CD8-positive, alpha-beta memory T cell (primary cell): Measurements from ENCODE around the gene FGF1. TPM values are rescaled to one million over a fixed set of nuclear protein-coding genes. Genes with fewer than 3 reads are reported as not detected.
A peak's percentile ranks its signal among the peaks of the same experiment; 100 is the strongest.

Experiments
- CTCF ChIA-PET: fragments of 350-600 bp; sonication (Branson Sonifier 250); formaldehyde crosslinking; loops from one replicate; lab custom pipeline; 2021; ENCODE audit warnings: antibody characterized with exemption; lab: Charles Lee
- POLR2A ChIA-PET: fragments of 350-600 bp; sonication (Branson Sonifier 250); formaldehyde crosslinking; loops from one replicate; lab custom pipeline; 2021; ENCODE audit warnings: antibody characterized with exemption; lab: Charles Lee
- DNase-seq, 5 donors: peaks; one replicate each; pipeline versions ENCODE4 v3.0.0 to v3.0.0-alpha.2; 2020 to 2022; ENCODE audit warnings: mixed read lengths in 1 of 5
- H3K27ac ChIP-seq: one replicate; pipeline ENCODE4 v1.7.0; 2013; ENCODE audit warnings: low read depth, mild to moderate bottlenecking, low read length, moderate library complexity
- H3K27me3 ChIP-seq: 2 replicates; pipeline ENCODE4 v1.7.0; 2013; ENCODE audit warnings: low read length, mild to moderate bottlenecking; ENCODE audit not compliant: insufficient read depth, poor library complexity, severe bottlenecking
- H3K36me3 ChIP-seq: 2 replicates; pipeline ENCODE4 v1.7.0; 2013; ENCODE audit warnings: mild to moderate bottlenecking, low read length, moderate library complexity; ENCODE audit not compliant: insufficient read depth
- H3K4me1 ChIP-seq: 2 replicates; pipeline ENCODE4 v1.7.0; 2013; ENCODE audit warnings: mild to moderate bottlenecking, low read length, moderate library complexity; ENCODE audit not compliant: insufficient read depth
- H3K4me3 ChIP-seq: 2 replicates; pipeline ENCODE4 v1.7.0; 2013; ENCODE audit warnings: mild to moderate bottlenecking, low read length
- H3K9me3 ChIP-seq: 2 replicates; pipeline ENCODE4 v1.7.0; 2013; ENCODE audit warnings: mild to moderate bottlenecking, low read length
- H3K27ac Mint-ChIP-seq, 8 donors: one replicate each; pipeline ENCODE4 v1.8.0; 2020 to 2021; ENCODE audit warnings: mixed read lengths in 8 of 8, mild to moderate bottlenecking in 6 of 8, inconsistent platforms in 3 of 8, moderate library complexity in 3 of 8
- H3K27me3 Mint-ChIP-seq, 2 donors: one replicate each; pipeline ENCODE4 v1.8.0; 2020 to 2021; ENCODE audit warnings: mixed read lengths in 2 of 2, mild to moderate bottlenecking in 1 of 2, moderate library complexity in 1 of 2
- H3K36me3 Mint-ChIP-seq, 3 donors: one replicate each; pipeline ENCODE4 v1.8.0; 2020 to 2021; ENCODE audit warnings: mixed read lengths in 3 of 3, inconsistent platforms in 1 of 3, mild to moderate bottlenecking in 1 of 3
- H3K4me1 Mint-ChIP-seq, 3 donors: one replicate each; pipeline ENCODE4 v1.8.0; 2020 to 2021; ENCODE audit warnings: mixed read lengths in 3 of 3, inconsistent platforms in 1 of 3, mild to moderate bottlenecking in 1 of 3
- H3K4me3 Mint-ChIP-seq, 7 donors: one replicate each; pipeline ENCODE4 v1.8.0; 2020 to 2021; ENCODE audit warnings: mixed read lengths in 7 of 7, mild to moderate bottlenecking in 6 of 7, moderate library complexity in 4 of 7, inconsistent platforms in 2 of 7
- H3K9me3 Mint-ChIP-seq, 5 donors: one replicate each; pipeline ENCODE4 v1.8.0; 2020 to 2022; ENCODE audit warnings: mixed read lengths in 5 of 5, mild to moderate bottlenecking in 3 of 5, moderate library complexity in 2 of 5, inconsistent platforms in 1 of 5
- polyA plus RNA-seq: library from polyadenylated mRNA; unstranded; fragments of 300-500 nt; fragmentation: Illumina TruSeq; gene quantifications from one replicate; pipeline ENCODE4 v1.2.3, GENCODE V29; 2021
- total RNA-seq, 2 experiments: library from RNA; stranded (reverse); gene quantifications; one replicate each; pipeline ENCODE4 v1.2.3, GENCODE V29; 2021

The FGF1 gene
- total and polyA plus RNA-seq, 3 experiments from 2014 or later = not detected

- H3K9me3 ChIP-seq = no peaks in the 10 kb centered on the region
- no peaks in the 10 kb centered on the region for H3K4me1 ChIP-seq
- ChIA-PET POLR2A (no interaction called here), CTCF (interaction anchor here (0.7 to 1.3 kb wide), 2 partner anchors 87 to 907 kb away, joined by 3 to 4 read pairs; no protein-coding TSS in a partner anchor)
- no peak overlapping the region for H3K27ac Mint-ChIP-seq
- H3K27me3 ChIP-seq = no peaks in the 10 kb centered on the region
- H3K4me3 Mint-ChIP-seq = no peak overlapping the region
- DNase-seq = no peak
- peaks cover 0 to under 1% (median 0%) of the 10 kb centered on the region in 5 donors for H3K9me3 Mint-ChIP-seq
- no peaks in the 10 kb centered on the region for H3K4me1 Mint-ChIP-seq
- no peaks in the 10 kb centered on the region for H3K36me3 ChIP-seq
- H3K36me3 Mint-ChIP-seq = peaks cover 0 to 7% (median 0%) of the 10 kb centered on the region in 3 donors
- peaks cover 3 to 71% of the 10 kb centered on the region in 2 donors for H3K27me3 Mint-ChIP-seq
- H3K4me3 ChIP-seq = no peak overlapping the region
- no peak overlapping the region for H3K27ac ChIP-seq
Measured at GRCh38 chr5:142590451-142591231, 95.2 kb downstream of the FGF1 start.

DNA sequence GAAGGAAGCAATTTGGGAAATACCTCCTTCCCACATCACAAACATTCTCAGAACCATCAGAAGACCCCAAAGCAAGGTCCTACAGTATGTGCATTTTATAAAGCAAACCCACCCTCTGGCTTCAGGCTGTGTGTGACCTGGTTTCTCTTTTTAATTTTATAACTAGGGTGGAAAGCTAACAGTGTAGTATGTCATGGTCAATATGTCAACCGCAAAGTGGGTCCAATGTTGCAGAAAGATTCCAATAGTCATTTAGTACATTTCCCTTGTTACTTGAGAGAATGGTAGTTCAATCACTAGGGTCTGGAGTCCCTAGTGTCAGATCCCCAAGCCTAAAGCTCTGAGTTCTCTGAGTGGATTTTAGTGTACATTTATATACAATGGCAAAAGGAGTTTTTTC is 96.2 kb downstream of the FGF1 start:
- Mint-ChIP-seq H3K27me3 (peaks cover 3 to 75% of the 10 kb centered on the region in 2 donors), H3K27ac (peak overlapping the region in 1 of 8 donors; percentile 59), H3K4me3 (no peak overlapping the region), H3K36me3 (peaks cover 0 to 6% (median 0%) of the 10 kb centered on the region in 3 donors), H3K4me1 (no peaks in the 10 kb centered on the region), H3K9me3 (no peaks in the 10 kb centered on the region)
- no peaks in the 10 kb centered on the region for H3K9me3 ChIP-seq
- no peak overlapping the region for H3K27ac ChIP-seq
- POLR2A ChIA-PET = no interaction called here
- H3K27me3 ChIP-seq = no peaks in the 10 kb centered on the region
- no peak overlapping the region for H3K4me3 ChIP-seq
- H3K4me1 ChIP-seq = no peaks in the 10 kb centered on the region
- DNase-seq = no peak
- H3K36me3 ChIP-seq = no peaks in the 10 kb centered on the region
- CTCF ChIA-PET = interaction anchor here (1.3 kb wide), 1 partner anchor 88 kb away, joined by 4 read pairs; no protein-coding TSS in a partner anchor

DNA sequence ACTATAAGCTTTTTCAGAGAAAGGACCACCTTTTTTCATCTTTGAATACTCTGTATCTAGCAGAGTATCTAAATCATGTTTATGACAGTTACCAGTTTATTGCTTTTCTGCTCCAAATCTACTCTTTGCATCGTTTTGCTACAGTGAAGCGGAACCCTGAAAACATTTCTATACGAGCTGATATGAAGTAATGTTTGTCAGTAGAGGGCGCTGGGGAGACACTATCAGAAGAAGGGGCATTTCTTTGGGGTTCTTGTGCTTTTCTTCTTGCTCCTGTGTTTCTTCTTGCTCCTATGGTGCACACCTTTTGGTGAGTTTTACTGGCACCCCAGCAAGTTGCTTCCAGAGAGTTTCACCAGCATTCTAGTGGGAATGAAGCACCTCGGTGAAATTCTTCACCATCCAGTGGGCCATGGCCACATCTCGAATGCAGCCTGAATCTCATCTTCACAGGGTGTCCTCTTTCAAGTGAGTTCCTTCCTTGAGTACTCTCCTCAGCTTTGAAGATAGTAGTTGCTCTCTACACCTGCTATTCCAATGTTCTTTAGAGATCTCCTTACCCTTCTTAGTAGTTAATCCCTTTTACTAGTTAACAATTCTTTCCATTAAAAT is 98.4 kb downstream of the FGF1 start:
- Mint-ChIP-seq H3K4me1 (peaks cover 2 to 5% (median 3%) of the 10 kb centered on the region in 3 donors), H3K27me3 (peaks cover 1 to 68% of the 10 kb centered on the region in 2 donors), H3K9me3 (no peaks in the 10 kb centered on the region), H3K4me3 (no peak overlapping the region), H3K27ac (no peak overlapping the region), H3K36me3 (no peaks in the 10 kb centered on the region)
- no peak overlapping the region for H3K4me3 ChIP-seq
- H3K9me3 ChIP-seq = no peaks in the 10 kb centered on the region
- POLR2A ChIA-PET = no interaction called here
- CTCF ChIA-PET = interaction anchor here (0.8 kb wide), 1 partner anchor 10 kb away, joined by 3 read pairs; no protein-coding TSS in a partner anchor
- DNase-seq = no peak
- H3K27me3 ChIP-seq = no peaks in the 10 kb centered on the region
- no peak overlapping the region for H3K27ac ChIP-seq
- no peaks in the 10 kb centered on the region for H3K4me1 ChIP-seq
- H3K36me3 ChIP-seq = no peaks in the 10 kb centered on the region

- Mint-ChIP-seq H3K27me3 (peaks cover 1 to 61% of the 10 kb centered on the region in 2 donors), H3K27ac (no peak overlapping the region), H3K36me3 (no peaks in the 10 kb centered on the region), H3K4me1 (peaks cover 8 to 14% (median 10%) of the 10 kb centered on the region in 3 donors), H3K9me3 (peaks cover 0 to 1% (median 0%) of the 10 kb centered on the region in 5 donors), H3K4me3 (no peak overlapping the region)
- no peaks in the 10 kb centered on the region for H3K9me3 ChIP-seq
- no peaks in the 10 kb centered on the region for H3K27me3 ChIP-seq
- CTCF ChIA-PET = interaction anchor here (0.8 kb wide), 1 partner anchor 11 kb away, joined by 3 read pairs; no protein-coding TSS in a partner anchor
- H3K4me1 ChIP-seq = peaks cover 2% of the 10 kb centered on the region
- no peak overlapping the region for H3K27ac ChIP-seq
- POLR2A ChIA-PET = no interaction called here
- H3K4me3 ChIP-seq = no peak overlapping the region
- no peak for DNase-seq
- no peaks in the 10 kb centered on the region for H3K36me3 ChIP-seq
Measured at GRCh38 chr5:142586552-142586951, 99.3 kb downstream of the FGF1 start.

DNA sequence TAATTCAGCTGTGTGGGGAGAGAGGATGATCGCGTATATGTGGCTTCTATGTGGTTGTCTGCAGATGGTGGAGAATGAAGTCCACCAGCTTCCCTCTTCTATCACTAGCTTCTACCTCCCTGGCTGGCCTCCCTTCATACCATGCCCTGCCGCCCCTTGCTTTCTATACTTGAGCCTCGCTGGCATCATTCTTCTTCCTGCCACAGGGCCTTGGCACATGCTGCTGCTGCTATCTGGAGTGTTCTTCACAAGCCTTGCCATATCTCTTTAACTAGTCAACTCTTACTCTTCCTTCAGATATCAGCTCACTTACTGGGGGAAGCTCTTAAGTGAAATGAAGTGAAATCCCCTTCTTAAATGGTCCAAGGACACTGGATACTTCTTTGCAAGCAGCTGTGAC is 100.4 kb downstream of the FGF1 start:
- Mint-ChIP-seq H3K9me3 (peaks cover 0 to 1% (median 0%) of the 10 kb centered on the region in 5 donors), H3K27ac (no peak overlapping the region), H3K4me3 (no peak overlapping the region), H3K27me3 (peaks cover 1 to 52% of the 10 kb centered on the region in 2 donors), H3K36me3 (no peaks in the 10 kb centered on the region), H3K4me1 (peaks cover 14 to 25% (median 21%) of the 10 kb centered on the region in 3 donors)
- H3K27ac ChIP-seq = no peak overlapping the region
- H3K4me3 ChIP-seq = no peak overlapping the region
- H3K9me3 ChIP-seq = no peaks in the 10 kb centered on the region
- H3K27me3 ChIP-seq = no peaks in the 10 kb centered on the region
- POLR2A ChIA-PET = no interaction called here
- H3K4me1 ChIP-seq = peaks cover 12% of the 10 kb centered on the region
- CTCF ChIA-PET = no interaction called here
- no peak for DNase-seq
- no peaks in the 10 kb centered on the region for H3K36me3 ChIP-seq

DNA sequence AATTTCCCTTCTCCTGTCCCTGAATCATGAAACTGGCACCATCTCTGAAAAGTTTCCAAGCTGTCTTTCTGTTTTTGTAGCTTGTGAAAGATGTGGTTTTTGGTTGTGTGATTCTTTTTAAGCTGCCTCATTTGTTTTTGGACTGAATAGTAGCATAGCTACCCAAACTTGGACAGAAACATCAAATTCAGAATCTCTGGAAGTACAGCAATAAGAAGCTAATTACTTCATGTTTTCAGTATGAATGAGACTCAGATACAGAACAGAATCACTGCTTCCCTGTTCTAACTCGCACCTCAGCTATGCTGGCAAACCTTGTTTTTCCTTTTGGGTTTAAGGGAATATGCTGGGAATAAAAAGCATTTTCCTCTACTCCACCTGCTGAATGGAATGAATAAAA is 101.0 kb downstream of the FGF1 start:
- Histone ChIP-seq H3K9me3 (no peaks in the 10 kb centered on the region), H3K27me3 (no peaks in the 10 kb centered on the region), H3K36me3 (no peaks in the 10 kb centered on the region), H3K27ac (no peak overlapping the region), H3K4me1 (peaks cover 17% of the 10 kb centered on the region), H3K4me3 (no peak overlapping the region)
- Mint-ChIP-seq H3K4me1 (peaks cover 19 to 31% (median 27%) of the 10 kb centered on the region in 3 donors), H3K27me3 (peaks cover 1 to 46% of the 10 kb centered on the region in 2 donors), H3K36me3 (no peaks in the 10 kb centered on the region), H3K27ac (no peak overlapping the region), H3K4me3 (no peak overlapping the region), H3K9me3 (peaks cover 0 to 1% (median 0%) of the 10 kb centered on the region in 5 donors)
- DNase-seq = no peak
- ChIA-PET CTCF (no interaction called here), POLR2A (no interaction called here)

- Histone ChIP-seq H3K4me1 (peaks cover 21% of the 10 kb centered on the region), H3K27ac (no peak overlapping the region), H3K9me3 (no peaks in the 10 kb centered on the region), H3K4me3 (no peak overlapping the region), H3K36me3 (no peaks in the 10 kb centered on the region), H3K27me3 (no peaks in the 10 kb centered on the region)
- ChIA-PET CTCF (no interaction called here), POLR2A (no interaction called here)
- Mint-ChIP-seq H3K27ac (no peak overlapping the region), H3K4me1 (peaks cover 28 to 40% (median 39%) of the 10 kb centered on the region in 3 donors), H3K4me3 (no peak overlapping the region), H3K9me3 (peaks cover 2 to 10% (median 9%) of the 10 kb centered on the region in 5 donors), H3K27me3 (no peaks in the 10 kb centered on the region), H3K36me3 (peaks cover 1 to 13% (median 4%) of the 10 kb centered on the region in 3 donors)
- no peak for DNase-seq
Measured at GRCh38 chr5:142578161-142578830, 107.6 kb downstream of the FGF1 start.
